HG02610 (cell line): Measurements from ENCODE around the gene MMEL1.
"Not testable (repeated sequence)": the region's sequence is repeated elsewhere in the genome, so short reads cannot be mapped to it uniquely, and the experiment has no call there.

Experiments used
- ATAC-seq: cut with Tn5 transposase; IDR thresholded peaks from one replicate; pipeline ENCODE4 v1.9.1; 2021; ENCODE audit warnings: mild to moderate bottlenecking, moderate library complexity; ENCODE audit not compliant: unreplicated experiment

MMEL1 gene

DNA sequence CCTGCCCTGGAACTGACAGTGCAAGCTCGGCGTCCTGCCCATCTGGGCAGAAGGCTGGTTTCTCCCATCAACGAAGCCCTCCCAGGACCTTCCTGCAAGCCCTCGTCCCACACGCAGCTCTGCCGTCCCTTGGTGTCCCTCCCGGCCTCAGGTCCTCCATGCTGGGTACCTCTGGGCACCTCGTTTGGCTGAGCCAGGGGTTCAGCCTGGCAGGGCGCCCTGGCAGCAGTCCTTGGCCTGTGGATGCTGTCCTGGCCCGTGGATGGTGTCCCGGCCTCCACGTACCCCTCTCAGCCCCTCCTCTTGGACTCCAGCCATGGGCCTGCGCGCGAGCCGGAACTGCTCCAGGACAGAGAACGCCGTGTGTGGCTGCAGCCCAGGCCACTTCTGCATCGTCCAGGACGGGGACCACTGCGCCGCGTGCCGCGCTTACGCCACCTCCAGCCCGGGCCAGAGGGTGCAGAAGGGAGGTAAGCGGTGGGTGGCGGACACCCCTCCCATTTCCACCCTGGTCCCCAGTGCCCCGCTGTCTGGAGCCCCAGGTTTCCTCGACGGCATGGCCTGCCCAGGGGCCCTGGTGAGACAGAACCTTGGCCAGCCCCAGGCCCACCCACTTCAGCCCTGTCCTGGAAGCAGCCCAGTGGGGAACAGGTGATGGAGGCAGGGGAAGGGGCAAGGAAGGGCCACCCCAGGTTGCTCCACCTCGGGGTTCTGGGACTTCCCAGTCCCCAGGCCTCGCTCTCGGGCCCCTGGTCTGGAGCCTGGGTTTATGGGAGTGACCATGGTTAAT lies 73.1 kb downstream of the MMEL1 start:
- ATAC-seq: no peak

DNA sequence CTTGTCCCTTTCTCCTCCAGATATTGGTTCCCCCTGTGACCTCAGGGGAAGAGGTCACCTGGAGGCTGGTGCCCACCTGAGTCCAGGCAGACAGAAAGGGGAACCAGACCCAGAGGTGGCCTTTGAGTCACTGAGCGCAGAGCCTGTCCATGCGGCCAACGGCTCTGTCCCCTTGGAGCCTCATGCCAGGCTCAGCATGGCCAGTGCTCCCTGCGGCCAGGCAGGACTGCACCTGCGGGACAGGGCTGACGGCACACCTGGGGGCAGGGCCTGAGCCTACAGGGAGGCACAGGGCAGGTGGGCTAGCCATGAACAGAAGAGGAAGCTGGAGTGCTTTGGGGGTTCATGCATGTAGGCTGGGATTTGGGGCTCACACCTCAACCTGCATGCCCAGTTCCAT lies 74.0 kb downstream of the MMEL1 start:
- no peak for ATAC-seq

DNA sequence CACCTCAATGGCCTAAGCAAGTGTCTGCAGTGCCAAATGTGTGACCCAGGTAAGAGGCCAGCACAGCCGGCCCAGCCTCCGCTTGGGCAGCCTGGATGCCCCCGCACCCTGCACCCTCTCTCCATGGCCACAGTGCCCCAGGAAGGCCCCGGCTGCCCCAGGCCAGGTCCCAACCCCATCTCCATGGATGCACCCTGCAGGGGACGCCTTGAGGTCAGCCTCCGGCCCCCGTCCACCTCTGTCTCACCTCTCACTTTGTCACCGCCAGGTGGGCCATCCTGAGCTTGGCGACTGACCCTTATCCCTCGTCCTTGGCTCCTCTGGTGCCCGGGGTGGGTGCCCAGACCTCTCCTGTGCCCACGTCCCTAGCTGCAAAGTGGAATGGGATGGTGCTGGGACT lies 74.4 kb downstream of the MMEL1 start:
- ATAC-seq: no peak

DNA sequence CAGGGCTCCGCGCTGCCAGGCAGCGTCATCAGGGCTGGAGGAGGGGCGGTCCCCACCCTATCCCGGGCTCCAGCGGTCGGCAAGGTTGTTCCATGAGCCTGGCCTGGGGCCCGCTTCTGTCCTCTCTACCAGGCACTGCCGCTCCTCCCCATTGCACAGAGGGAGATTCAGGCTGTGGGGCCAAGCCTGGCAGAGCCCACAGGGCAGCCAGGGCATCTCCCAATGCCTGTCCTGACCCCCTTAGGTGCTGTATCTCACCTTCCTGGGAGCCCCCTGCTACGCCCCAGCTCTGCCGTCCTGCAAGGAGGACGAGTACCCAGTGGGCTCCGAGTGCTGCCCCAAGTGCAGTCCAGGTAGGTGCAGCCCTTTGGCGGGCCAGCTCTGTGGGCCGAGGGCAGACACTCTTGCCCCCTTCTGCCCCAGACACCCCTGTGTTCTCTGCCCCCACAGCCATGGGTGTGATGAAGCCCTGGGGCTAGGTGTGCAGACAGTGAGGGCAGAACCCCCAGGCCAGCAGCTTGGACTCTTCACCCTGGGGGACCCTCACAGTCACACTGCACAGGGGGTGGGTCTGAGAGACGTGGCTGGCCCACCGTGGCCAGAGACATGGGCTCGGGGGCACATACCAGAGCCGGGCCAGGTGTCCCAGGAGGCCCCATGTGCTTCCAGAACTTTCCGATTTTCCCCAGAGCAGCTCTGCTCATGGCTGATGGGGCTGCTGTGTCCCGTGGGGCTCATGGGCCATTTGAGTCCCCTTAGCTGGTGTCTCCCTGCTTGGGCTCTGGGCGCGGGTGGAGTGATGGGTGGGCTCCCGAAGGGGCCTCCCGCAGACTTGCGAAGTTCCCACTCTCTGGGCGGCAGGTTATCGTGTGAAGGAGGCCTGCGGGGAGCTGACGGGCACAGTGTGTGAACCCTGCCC lies 75.1 kb downstream of the MMEL1 start:
- ATAC-seq: no peak

DNA sequence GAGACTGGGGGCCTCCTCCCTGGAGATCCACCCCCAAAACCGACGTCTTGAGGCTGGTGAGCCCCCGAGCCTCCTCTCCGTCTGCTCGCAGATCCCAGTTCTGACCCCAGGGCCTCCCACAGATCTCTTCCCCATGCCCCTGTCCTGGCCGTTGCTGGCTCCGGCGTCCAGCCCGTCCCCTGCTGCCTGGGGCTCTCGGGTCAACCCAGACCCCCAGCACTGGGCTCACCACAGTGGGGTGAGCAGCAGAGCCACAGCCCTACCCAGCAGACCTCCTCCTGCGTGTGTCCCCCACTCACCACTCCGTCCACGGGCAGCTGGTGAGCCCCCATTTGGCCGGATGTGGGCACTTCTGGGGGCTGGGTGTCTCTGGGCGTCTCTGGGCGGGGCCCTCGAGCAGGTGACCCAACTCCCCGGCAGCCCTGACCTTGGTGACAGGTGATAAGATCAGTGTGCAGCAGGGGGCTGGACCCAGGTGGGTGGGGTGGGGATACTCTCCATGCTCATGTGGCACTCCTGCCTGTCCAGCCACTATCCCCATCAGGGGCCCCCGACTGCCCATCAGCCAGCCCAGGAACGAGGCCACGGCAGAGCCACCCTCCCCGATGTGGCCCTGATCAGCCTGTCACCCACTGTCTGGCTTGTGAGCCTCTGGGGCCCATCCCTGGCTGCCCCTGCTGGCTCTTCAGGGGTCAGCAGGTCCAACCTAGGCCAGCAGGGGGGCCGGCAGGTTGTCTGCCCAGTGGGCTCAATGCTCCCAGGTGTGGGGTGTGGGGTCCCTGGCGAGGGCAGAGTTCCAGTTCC lies 75.9 kb downstream of the MMEL1 start:
- ATAC-seq: no peak

DNA sequence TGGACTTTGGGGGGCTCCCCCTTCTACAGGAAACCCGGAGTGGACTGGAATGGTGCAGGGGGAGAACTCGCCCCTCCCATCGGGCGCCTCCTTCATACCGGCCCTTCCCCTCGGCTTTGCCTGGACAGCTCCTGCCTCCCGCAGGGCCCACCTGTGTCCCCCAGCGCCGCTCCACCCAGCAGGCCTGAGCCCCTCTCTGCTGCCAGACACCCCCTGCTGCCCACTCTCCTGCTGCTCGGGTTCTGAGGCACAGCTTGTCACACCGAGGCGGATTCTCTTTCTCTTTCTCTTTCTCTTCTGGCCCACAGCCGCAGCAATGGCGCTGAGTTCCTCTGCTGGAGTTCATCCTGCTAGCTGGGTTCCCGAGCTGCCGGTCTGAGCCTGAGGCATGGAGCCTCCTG lies 76.5 kb downstream of the MMEL1 start, which contains the start of gene TNFRSF14:
Gene TNFRSF14, plus strand, starts transcription at position 95 of the 401 bp plus-strand sequence. Its CDS starts 294 bp downstream, at position 389.
- peak; percentile 31 for ATAC-seq

DNA sequence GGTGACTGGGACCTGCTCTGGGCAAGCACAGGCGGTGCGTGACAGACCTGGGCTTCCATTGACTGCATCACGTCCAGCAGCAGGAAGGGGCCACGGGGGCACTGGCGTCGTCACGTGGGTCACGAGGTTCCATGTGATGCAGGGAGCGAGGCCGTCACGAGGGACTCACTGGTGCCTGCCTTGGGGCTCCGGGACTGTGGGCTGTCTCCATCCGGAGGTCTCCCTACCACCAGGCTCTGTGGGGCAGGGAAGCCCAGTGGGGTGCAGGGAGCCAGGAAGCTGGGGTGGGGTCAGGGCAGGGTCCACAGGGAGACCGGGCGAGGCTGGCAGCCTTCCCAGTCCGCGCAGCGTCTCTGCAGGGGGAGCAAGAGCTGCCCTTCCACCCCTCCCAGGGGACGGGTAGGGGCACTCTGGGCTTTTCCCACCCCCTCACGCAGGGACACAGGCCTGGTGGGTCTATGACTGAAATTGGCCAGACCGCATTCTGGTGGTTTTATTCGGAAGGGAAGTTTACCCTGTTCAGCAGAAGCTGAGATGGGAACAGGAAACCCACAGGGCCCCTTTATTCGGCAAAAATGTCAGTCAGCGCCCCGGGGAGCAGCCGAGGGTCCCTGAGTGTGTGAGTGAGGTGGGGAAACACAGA lies 77.1 kb downstream of the MMEL1 start:
- peak; percentile 39 for ATAC-seq

DNA sequence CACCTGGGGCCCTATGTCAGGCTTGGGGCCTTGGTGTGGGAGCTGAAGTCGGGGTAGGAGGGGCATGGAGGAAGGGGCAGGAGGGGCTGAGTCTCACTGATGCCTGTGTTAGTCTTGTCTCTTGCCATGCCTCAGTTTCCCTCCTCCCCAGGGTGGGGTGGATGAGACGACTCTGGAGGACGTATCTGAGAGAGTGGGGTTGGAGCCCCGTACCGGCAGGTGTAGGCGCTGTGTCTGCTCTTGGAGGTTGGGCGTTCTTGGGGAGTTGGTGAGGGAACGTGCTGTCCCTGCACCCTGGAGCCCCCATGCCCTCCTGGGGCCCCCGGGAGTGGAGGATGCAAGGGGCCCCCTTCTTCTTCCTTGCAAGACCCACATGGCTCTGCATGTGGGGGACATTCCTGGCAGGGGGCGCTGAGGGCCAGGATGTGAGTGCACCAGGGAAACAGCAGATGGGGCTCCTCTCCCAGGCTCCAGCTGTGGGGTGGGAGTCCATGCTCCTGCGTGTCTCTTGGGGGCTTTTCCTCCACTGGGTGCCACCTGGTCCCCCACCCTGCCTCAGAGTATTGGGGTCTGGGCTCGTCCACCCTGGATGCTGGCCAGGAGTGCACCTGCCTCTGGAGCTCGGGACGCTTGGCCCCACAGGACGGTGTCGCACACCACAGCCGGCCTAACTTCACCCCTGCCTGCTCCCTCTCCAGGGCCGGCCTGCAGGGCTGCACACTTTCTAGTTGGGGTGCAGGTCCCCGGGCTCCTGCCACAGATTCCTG lies 78.0 kb downstream of the MMEL1 start:
- no peak for ATAC-seq

DNA sequence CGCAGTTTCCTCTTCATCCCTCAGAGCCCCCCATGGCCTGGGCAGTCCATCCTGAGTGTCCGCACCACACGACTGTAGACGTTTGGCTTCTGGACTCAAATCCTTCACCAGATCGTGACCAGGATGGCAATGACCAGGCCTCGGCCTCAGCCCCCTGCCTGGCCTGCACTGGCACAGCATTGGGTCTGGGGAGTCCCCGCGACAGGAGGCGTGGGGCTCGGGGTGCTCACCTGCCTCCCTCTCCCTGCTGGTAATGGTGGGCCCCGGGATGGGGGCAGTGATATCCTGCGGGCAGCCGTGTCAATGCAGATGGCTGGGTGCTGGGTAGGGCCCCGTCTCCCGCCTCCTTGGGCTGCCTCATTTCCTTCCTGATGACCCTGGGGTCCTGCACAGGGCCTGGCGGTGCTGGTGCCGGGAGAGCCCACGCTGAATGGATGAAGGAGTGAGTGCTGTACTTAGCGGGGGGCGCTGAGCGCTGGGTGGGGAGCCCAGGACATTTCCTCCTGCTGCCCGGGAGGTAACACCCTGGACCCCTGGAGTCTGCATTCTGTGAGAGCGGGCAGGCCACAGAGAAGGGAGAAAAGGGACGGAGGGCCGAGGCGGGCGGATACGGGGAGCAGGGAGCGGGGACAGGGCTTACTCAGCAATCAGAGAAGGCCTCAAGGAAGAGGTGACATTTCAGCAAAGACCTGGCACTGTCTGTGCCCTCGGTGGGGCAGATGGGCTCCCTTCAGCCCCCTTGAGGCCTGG lies 78.8 kb downstream of the MMEL1 start:
- no peak for ATAC-seq

DNA sequence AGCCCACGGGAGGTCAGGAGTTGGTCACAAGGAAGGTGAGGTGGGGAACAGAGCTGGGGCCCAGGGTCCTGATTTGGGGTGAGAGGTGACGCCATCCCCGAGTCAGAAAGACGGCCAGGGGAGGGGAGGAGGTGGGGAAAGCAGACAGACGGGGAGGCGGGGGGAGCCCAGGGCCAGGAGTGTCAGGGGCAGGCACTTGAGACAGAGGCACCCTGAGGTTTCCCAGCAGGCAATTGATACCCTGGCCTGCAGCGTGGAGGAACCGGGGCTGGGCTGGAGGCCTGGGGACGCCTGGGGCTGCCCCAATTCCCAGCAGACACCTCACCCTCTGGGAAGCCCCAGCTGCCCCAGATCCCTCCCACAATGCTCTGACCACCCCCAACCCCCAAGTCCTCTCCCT lies 79.7 kb downstream of the MMEL1 start:
- not testable (repeated sequence) for ATAC-seq

DNA sequence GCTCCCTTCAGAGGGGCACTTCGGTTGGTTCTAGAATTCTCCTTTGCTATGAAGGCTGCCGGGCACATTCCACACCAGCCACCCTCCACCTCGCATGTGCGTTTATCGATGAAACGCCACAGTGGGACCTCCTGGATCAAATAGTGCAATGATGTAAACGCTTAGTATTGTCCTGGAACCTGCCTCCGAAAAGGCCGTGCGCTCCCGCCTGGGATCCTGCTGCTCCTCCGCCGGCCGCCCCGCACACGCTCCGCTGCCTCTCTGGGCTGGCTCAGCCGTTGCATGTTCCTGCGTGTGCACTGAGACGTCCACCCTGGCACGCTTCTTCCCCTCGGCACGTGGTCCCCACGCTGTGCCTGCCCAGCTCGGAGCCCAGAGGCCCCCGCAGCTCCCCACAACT lies 80.6 kb downstream of the MMEL1 start:
- no peak for ATAC-seq

DNA sequence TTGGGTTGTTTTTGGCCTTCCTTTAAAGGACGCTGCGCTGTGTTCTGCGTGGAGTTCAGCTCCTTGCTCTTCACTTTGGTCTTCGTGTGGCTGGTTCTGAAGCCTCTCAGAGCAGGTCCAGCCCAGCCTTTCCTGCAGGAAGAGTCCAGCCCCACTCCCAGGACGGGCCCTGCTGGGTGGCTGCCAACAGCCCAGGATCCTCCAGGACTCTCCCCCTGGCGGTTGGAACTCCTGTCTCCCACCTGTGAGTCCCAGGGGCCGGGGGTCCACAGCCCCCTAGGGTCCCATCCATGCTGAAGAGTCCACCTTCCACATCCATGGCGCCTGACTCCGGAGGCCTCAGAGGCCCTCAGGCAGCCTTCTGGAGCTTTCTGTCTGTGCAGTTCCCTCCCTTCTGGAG lies 81.3 kb downstream of the MMEL1 start:
- not testable (repeated sequence) for ATAC-seq

DNA sequence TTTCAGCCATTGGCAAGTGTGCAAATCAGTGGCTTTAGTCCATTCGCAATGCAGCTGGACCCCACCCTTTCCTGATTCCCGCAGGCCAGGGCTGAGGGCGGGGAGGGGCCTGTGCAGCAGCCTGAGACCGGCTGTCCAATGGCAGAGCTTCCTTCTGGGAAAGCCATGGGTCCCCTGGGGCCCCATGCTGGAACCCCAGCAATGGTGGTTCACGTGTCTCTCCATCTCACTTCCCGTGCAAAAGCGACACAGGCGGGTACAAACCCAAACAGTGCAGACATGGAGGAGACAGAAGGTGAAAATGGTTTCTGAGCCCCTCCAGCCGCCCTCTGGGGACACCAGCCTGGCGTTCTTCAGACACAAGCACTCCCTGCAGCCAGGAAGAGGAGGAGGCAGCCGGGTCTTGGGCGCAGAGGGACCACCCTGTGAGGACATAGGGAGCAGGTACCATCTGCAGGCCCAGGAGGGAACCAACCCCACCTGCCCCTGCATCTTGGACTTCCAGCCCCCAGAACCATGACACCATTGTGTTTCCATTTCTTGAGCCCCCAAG lies 82.4 kb downstream of the MMEL1 start:
- not testable (repeated sequence) for ATAC-seq

DNA sequence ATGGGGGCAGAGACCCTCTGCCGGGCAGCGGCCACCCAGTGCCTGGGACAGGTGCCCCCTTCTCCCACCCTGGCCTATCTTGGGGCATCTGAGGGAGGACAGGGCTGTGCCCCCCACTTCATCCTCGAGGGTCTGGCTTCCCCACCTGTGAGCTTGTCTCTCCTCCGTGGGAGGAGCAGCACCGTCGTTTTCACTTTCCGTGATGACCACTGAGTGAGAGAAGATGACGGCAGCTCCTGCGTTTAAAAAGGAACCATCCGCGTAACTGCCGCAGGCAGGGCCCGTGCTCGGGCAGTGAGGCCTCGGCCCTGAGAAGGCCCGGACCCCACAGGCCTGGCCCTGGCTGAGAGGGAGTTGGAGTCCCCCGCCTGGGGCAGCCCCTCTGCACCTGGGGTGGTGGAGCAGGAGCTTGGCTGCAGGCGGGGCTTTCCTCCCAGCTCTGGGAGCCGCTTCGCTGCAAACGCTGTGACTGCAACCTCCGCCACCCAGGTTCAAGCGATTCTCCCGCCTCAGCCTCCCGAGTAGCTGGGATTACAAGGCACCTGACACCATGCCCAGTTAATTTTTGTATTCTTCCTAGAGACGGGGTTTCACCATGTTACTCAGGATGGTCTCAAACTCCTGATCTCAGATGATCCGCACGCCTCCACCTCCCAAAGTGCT lies 83.3 kb downstream of the MMEL1 start:
- not testable (repeated sequence) for ATAC-seq

DNA sequence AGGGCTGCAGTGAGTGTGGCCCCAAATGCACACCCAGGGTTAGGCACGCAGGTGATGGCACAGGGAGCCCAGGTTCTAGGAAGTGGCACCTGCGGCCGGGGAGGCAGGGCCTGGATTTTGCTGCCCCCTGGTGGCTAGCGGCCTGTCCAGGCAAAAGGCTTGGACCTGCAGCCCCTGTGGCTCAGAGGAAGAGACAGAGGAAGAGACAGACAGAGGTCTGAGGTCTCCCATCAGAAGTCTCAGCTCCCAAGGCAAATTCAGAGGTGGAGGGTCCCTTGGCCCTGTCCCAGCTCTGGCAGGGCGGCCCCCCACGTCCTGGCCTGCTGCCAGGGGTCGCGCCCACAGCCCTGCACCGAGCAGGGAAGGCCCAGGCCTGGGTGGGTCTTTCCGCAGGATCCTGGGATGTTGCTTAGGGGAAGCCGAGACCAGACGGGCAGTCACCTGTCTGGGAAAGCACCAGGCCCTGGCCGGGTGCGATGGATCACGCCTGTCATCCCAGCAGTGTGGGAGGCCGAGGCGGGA lies 84.7 kb downstream of the MMEL1 start:
- peak; percentile 20 for ATAC-seq

DNA sequence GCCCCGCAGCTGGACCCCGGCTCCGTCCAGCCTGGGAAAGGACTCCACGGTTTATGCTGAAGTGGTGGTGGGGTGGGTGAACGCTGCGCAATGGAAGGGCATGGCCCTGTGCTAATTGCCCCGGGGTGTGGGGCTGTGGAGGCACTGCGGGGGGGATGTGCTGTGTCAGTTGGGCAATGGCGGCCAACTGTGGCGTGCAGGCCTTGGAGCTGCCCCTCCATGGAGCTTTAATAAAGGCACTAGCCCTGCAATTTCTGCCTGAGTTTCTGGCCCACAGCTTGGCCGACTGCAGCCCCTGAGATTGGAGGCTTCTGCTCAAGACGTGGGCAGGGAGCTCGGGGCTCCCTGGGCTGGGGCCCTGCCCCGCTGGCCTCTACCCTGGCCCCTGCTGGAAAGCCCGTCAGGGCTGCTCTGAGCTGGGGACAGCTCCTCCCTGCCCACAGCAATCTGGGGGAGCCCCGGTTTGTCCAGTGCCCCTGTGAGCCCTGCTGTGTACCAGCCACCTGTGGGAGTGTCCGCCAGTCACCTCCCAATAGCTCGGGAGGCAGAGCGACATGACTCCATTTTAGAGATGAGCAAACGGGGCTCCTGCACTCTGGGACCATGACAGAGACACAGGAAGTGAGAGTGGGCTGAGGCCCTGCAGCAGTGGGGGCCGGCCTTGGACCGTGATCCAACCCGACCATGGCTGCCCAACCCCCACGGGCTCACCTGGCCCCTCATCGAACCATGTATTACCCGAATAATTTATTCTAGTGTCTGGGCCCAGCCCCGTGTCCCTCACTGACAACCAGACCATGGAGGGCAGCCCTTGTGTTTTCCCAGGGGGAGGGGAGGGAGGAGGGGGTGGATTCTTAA lies 85.4 kb downstream of the MMEL1 start:
- peak; percentile 0 for ATAC-seq
